MM.1S (cell line): Measurements from ENCODE around the gene COL13A1.

ENCODE experiments used
- CTCF ChIP-seq: fragments of 300-600 bp; sonication (generic); IDR thresholded peaks from 2 replicates; pipeline ENCODE4 v1.5.1; 2016; ENCODE audit warnings: antibody characterized with exemption, low read length, mixed read lengths
- EZH2 ChIP-seq: fragments of 300-600 bp; sonication (generic); optimal IDR thresholded peaks from 2 replicates; pipeline ENCODE3; 2017; ENCODE audit warnings: low read depth, mild to moderate bottlenecking, antibody characterized with exemption, low read length, mixed read lengths
- EZH2phosphoT487 ChIP-seq: fragments of 300-600 bp; sonication (generic); IDR thresholded peaks from 2 replicates; pipeline ENCODE4 v1.6.1; 2018; ENCODE audit warnings: antibody characterized with exemption, low read length

GRCh38 chr10:69866688-69867461 is 65.2 kb downstream of the COL13A1 start:
- no peak for TF ChIP-seq CTCF
- TF ChIP-seq EZH2: no peak
- no peak for TF ChIP-seq EZH2phosphoT487
